CD8-positive, alpha-beta memory T cell (primary cell): ENCODE results near the gene ATP5ME. TPM values are rescaled to one million over a fixed set of nuclear protein-coding genes. Genes with fewer than 3 reads are reported as not detected.
"Not testable (repeated sequence)": the region's sequence is repeated elsewhere in the genome, so short reads cannot be mapped to it uniquely, and the experiment has no call there.

ENCODE experiments used
- CTCF ChIA-PET: fragments of 350-600 bp; sonication (Branson Sonifier 250); formaldehyde crosslinking; loops from one replicate; lab custom pipeline; 2021; ENCODE audit warnings: antibody characterized with exemption; lab: Charles Lee
- POLR2A ChIA-PET: fragments of 350-600 bp; sonication (Branson Sonifier 250); formaldehyde crosslinking; loops from one replicate; lab custom pipeline; 2021; ENCODE audit warnings: antibody characterized with exemption; lab: Charles Lee
- DNase-seq, 5 donors: peaks; one replicate each; pipeline versions ENCODE4 v3.0.0 to v3.0.0-alpha.2; 2020 to 2022; ENCODE audit warnings: mixed read lengths in 1 of 5
- H3K27ac ChIP-seq: one replicate; pipeline ENCODE4 v1.7.0; 2013; ENCODE audit warnings: low read depth, mild to moderate bottlenecking, low read length, moderate library complexity
- H3K27me3 ChIP-seq: 2 replicates; pipeline ENCODE4 v1.7.0; 2013; ENCODE audit warnings: low read length, mild to moderate bottlenecking; ENCODE audit not compliant: insufficient read depth, poor library complexity, severe bottlenecking
- H3K36me3 ChIP-seq: 2 replicates; pipeline ENCODE4 v1.7.0; 2013; ENCODE audit warnings: mild to moderate bottlenecking, low read length, moderate library complexity; ENCODE audit not compliant: insufficient read depth
- H3K4me1 ChIP-seq: 2 replicates; pipeline ENCODE4 v1.7.0; 2013; ENCODE audit warnings: mild to moderate bottlenecking, low read length, moderate library complexity; ENCODE audit not compliant: insufficient read depth
- H3K4me3 ChIP-seq: 2 replicates; pipeline ENCODE4 v1.7.0; 2013; ENCODE audit warnings: mild to moderate bottlenecking, low read length
- H3K9me3 ChIP-seq: 2 replicates; pipeline ENCODE4 v1.7.0; 2013; ENCODE audit warnings: mild to moderate bottlenecking, low read length
- H3K27ac Mint-ChIP-seq, 8 donors: one replicate each; pipeline ENCODE4 v1.8.0; 2020 to 2021; ENCODE audit warnings: mixed read lengths in 8 of 8, mild to moderate bottlenecking in 6 of 8, inconsistent platforms in 3 of 8, moderate library complexity in 3 of 8
- H3K27me3 Mint-ChIP-seq, 2 donors: one replicate each; pipeline ENCODE4 v1.8.0; 2020 to 2021; ENCODE audit warnings: mixed read lengths in 2 of 2, mild to moderate bottlenecking in 1 of 2, moderate library complexity in 1 of 2
- H3K36me3 Mint-ChIP-seq, 3 donors: one replicate each; pipeline ENCODE4 v1.8.0; 2020 to 2021; ENCODE audit warnings: mixed read lengths in 3 of 3, inconsistent platforms in 1 of 3, mild to moderate bottlenecking in 1 of 3
- H3K4me1 Mint-ChIP-seq, 3 donors: one replicate each; pipeline ENCODE4 v1.8.0; 2020 to 2021; ENCODE audit warnings: mixed read lengths in 3 of 3, inconsistent platforms in 1 of 3, mild to moderate bottlenecking in 1 of 3
- H3K4me3 Mint-ChIP-seq, 7 donors: one replicate each; pipeline ENCODE4 v1.8.0; 2020 to 2021; ENCODE audit warnings: mixed read lengths in 7 of 7, mild to moderate bottlenecking in 6 of 7, moderate library complexity in 4 of 7, inconsistent platforms in 2 of 7
- H3K9me3 Mint-ChIP-seq, 5 donors: one replicate each; pipeline ENCODE4 v1.8.0; 2020 to 2022; ENCODE audit warnings: mixed read lengths in 5 of 5, mild to moderate bottlenecking in 3 of 5, moderate library complexity in 2 of 5, inconsistent platforms in 1 of 5
- polyA plus RNA-seq: library from polyadenylated mRNA; unstranded; fragments of 300-500 nt; fragmentation: Illumina TruSeq; gene quantifications from one replicate; pipeline ENCODE4 v1.2.3, GENCODE V29; 2021
- total RNA-seq, 2 experiments: library from RNA; stranded (reverse); gene quantifications; one replicate each; pipeline ENCODE4 v1.2.3, GENCODE V29; 2021

The ATP5ME gene
- total and polyA plus RNA-seq, 3 experiments from 2014 or later = 284 to 441 (median 291) TPM

- no peaks in the 10 kb centered on the region for H3K4me1 ChIP-seq
- Mint-ChIP-seq H3K27me3 (peaks cover 28 to 33% of the 10 kb centered on the region in 2 donors), H3K4me3 (peak overlapping the region; percentile 32 to 87 (median 70)), H3K4me1 (no peaks in the 10 kb centered on the region), H3K9me3 (peaks cover 0 to 11% (median 5%) of the 10 kb centered on the region in 5 donors), H3K36me3 (peaks cover 0 to 4% (median 0%) of the 10 kb centered on the region in 3 donors), H3K27ac (peak overlapping the region in 1 of 8 donors; percentile 70)
- peaks cover 4% of the 10 kb centered on the region for H3K27me3 ChIP-seq
- ChIA-PET POLR2A (no interaction called here), CTCF (no interaction called here)
- no peaks in the 10 kb centered on the region for H3K36me3 ChIP-seq
- DNase-seq = peak in 1 of 5 donors; percentile 21
- H3K4me3 ChIP-seq = peak overlapping the region; percentile 22
- H3K27ac ChIP-seq = no peak overlapping the region
- H3K9me3 ChIP-seq = no peaks in the 10 kb centered on the region
Observed at GRCh38 chr4:646460-646859, 27.6 kb downstream of the ATP5ME start.

GRCh38 chr4:642366-642765, 31.7 kb downstream of the ATP5ME start:
- H3K4me1 ChIP-seq, H3K36me3 ChIP-seq, CTCF ChIA-PET, H3K36me3 Mint-ChIP-seq, H3K27ac Mint-ChIP-seq, H3K4me3 ChIP-seq, H3K27ac ChIP-seq, H3K27me3 ChIP-seq, H3K9me3 ChIP-seq, POLR2A ChIA-PET, H3K4me1 Mint-ChIP-seq, H3K4me3 Mint-ChIP-seq, DNase-seq: not testable (repeated sequence)
- peaks cover 0 to 13% (median 6%) of the 10 kb centered on the region in 5 donors for H3K9me3 Mint-ChIP-seq
- peaks cover 24 to 43% of the 10 kb centered on the region in 2 donors for H3K27me3 Mint-ChIP-seq

- no peaks in the 10 kb centered on the region for H3K4me1 Mint-ChIP-seq
- H3K4me3 Mint-ChIP-seq = no peak overlapping the region
- no peak overlapping the region for H3K27ac ChIP-seq
- peak in 1 of 5 donors; percentile 24 for DNase-seq
- ChIA-PET CTCF (no interaction called here), POLR2A (no interaction called here)
- H3K27ac Mint-ChIP-seq = peak overlapping the region in 1 of 8 donors; percentile 29
- no peaks in the 10 kb centered on the region for H3K36me3 ChIP-seq
- no peaks in the 10 kb centered on the region for H3K9me3 ChIP-seq
- no peaks in the 10 kb centered on the region for H3K4me1 ChIP-seq
- H3K27me3 Mint-ChIP-seq = peaks cover 11 to 23% of the 10 kb centered on the region in 2 donors
- H3K9me3 Mint-ChIP-seq = peaks cover 0 to 10% (median 2%) of the 10 kb centered on the region in 5 donors
- no peaks in the 10 kb centered on the region for H3K27me3 ChIP-seq
- no peak overlapping the region for H3K4me3 ChIP-seq
- H3K36me3 Mint-ChIP-seq = peaks cover 0 to 3% (median 0%) of the 10 kb centered on the region in 3 donors
Observed at GRCh38 chr4:637536-638280, 36.4 kb downstream of the ATP5ME start.

GRCh38 chr4:636628-637159, 37.4 kb downstream of the ATP5ME start:
- Mint-ChIP-seq H3K4me1 (no peaks in the 10 kb centered on the region), H3K27me3 (peaks cover 4 to 19% of the 10 kb centered on the region in 2 donors), H3K27ac (no peak overlapping the region), H3K9me3 (peaks cover 0 to 7% (median 2%) of the 10 kb centered on the region in 5 donors), H3K4me3 (no peak overlapping the region), H3K36me3 (peaks cover 0 to 3% (median 0%) of the 10 kb centered on the region in 3 donors)
- Histone ChIP-seq H3K4me3 (no peak overlapping the region), H3K27ac (no peak overlapping the region), H3K9me3 (no peaks in the 10 kb centered on the region), H3K4me1 (no peaks in the 10 kb centered on the region), H3K36me3 (no peaks in the 10 kb centered on the region), H3K27me3 (no peaks in the 10 kb centered on the region)
- CTCF ChIA-PET = no interaction called here
- peak in 1 of 5 donors; percentile 15 for DNase-seq
- POLR2A ChIA-PET = no interaction called here

GRCh38 chr4:635851-636627, 38.0 kb downstream of the ATP5ME start:
- Histone ChIP-seq H3K36me3 (no peaks in the 10 kb centered on the region), H3K27ac (no peak overlapping the region), H3K4me1 (no peaks in the 10 kb centered on the region), H3K27me3 (no peaks in the 10 kb centered on the region), H3K4me3 (no peak overlapping the region), H3K9me3 (no peaks in the 10 kb centered on the region)
- ChIA-PET CTCF (no interaction called here), POLR2A (no interaction called here)
- Mint-ChIP-seq H3K9me3 (peaks cover 0 to 4% (median 0%) of the 10 kb centered on the region in 5 donors), H3K27ac (peak overlapping the region in 1 of 8 donors; percentile 50), H3K4me3 (no peak overlapping the region), H3K36me3 (peaks cover 0 to under 1% (median 0%) of the 10 kb centered on the region in 3 donors), H3K27me3 (peaks cover 1 to 15% of the 10 kb centered on the region in 2 donors), H3K4me1 (no peaks in the 10 kb centered on the region)
- peak in 1 of 5 donors; percentile 26 for DNase-seq

- H3K4me3 ChIP-seq, H3K4me1 ChIP-seq, H3K27me3 Mint-ChIP-seq, H3K9me3 Mint-ChIP-seq, H3K4me1 Mint-ChIP-seq, H3K27ac ChIP-seq, H3K36me3 Mint-ChIP-seq, POLR2A ChIA-PET, H3K27me3 ChIP-seq, CTCF ChIA-PET, H3K27ac Mint-ChIP-seq, H3K4me3 Mint-ChIP-seq, H3K36me3 ChIP-seq, H3K9me3 ChIP-seq: not testable (repeated sequence)
- DNase-seq = peak in 1 of 5 donors; percentile 11
Observed at GRCh38 chr4:635066-635835, 38.8 kb downstream of the ATP5ME start.

- POLR2A ChIA-PET = no interaction called here
- Mint-ChIP-seq H3K4me3 (no peak overlapping the region), H3K27me3 (peaks cover 1 to 9% of the 10 kb centered on the region in 2 donors), H3K9me3 (no peaks in the 10 kb centered on the region), H3K27ac (no peak overlapping the region), H3K36me3 (no peaks in the 10 kb centered on the region), H3K4me1 (no peaks in the 10 kb centered on the region)
- no peaks in the 10 kb centered on the region for H3K9me3 ChIP-seq
- DNase-seq = no peak
- H3K27me3 ChIP-seq = no peaks in the 10 kb centered on the region
- H3K4me1 ChIP-seq = no peaks in the 10 kb centered on the region
- H3K27ac ChIP-seq = no peak overlapping the region
- no peak overlapping the region for H3K4me3 ChIP-seq
- H3K36me3 ChIP-seq = no peaks in the 10 kb centered on the region
- CTCF ChIA-PET = no interaction called here
Observed at GRCh38 chr4:634599-634985, 39.5 kb downstream of the ATP5ME start.
